Stimulated activated CD4-positive, alpha-beta T cell treated with anti-CD3 and anti-CD28 coated beads, Interleukin-4, amount 100 ng/mL, for 48 hours (primary cell): ENCODE data around the gene NCAN.

Experiments
- DNase-seq, 2 donors: peaks; one replicate each; pipeline ENCODE4 v3.0.0-alpha.2; 2020; ENCODE audit warnings: low read depth in 2 of 2

The NCAN gene

GRCh38 chr19:19285686-19286085 lies 73.9 kb downstream of the NCAN start:
- DNase-seq: no peak

- DNase-seq: no peak
Measured at GRCh38 chr19:19292607-19293006, 80.8 kb downstream of the NCAN start.

- no peak for DNase-seq
Measured at GRCh38 chr19:19294914-19295313, 83.2 kb downstream of the NCAN start.

GRCh38 chr19:19296953-19297689 lies 85.4 kb downstream of the NCAN start:
- no peak for DNase-seq

GRCh38 chr19:19297759-19298158 lies 86.0 kb downstream of the NCAN start:
- DNase-seq: no peak

GRCh38 chr19:19300613-19301012 lies 88.9 kb downstream of the NCAN start:
- DNase-seq: no peak
